K562 (cell line): ENCODE results near the gene PARPBP. TPM values are rescaled to one million over a fixed set of nuclear protein-coding genes. Genes with fewer than 3 reads are reported as not detected.

Source experiments
- ATAC-seq: fragments of 200-7000 bp; cut with Tn5 transposase; 3 replicates; pipeline ENCODE4 v1.9.1; 2020; ENCODE audit warnings: moderate library complexity
- BruUV-seq: library from RNA; stranded (reverse); fragments of 400-500 nt; replicated peaks from 2 replicates; lab custom pipeline; 2021; lab: Mats Ljungman, UMichigan
- CTCF ChIA-PET: fragments of 300-600 bp; formaldehyde crosslinking; extraction: SDS; loops from one replicate; lab custom pipeline; 2021; ENCODE audit warnings: low intra/inter-chr PET ratio; lab: Yijun Ruan, JAX
- POLR2A ChIA-PET: fragments of 300-600, 350-650 bp; sonication (Branson Sonifier 250); formaldehyde crosslinking; extraction: SDS; loops from one replicate; lab custom pipeline; 2021; ENCODE audit warnings: antibody characterized with exemption, inconsistent platforms; lab: Yijun Ruan, JAX
- DNase-seq, 4 experiments: peaks; one replicate each; pipeline versions ENCODE4 v3.0.0 to v3.0.0-alpha.2; 2011 to 2018; ENCODE audit warnings: low spot score in 3 of 4, mixed read lengths in 3 of 4; ENCODE audit errors: extremely low read depth in 1 of 4
- FAIRE-seq: peaks from 2 replicates; lab custom pipeline; 2011; peaks lifted over from hg19 to GRCh38; lab: Jason Lieb, UNC
- H2AFZ ChIP-seq: 2 replicates; pipeline ENCODE4 v1.6.0; 2011; ENCODE audit warnings: low read depth, low read length, control low read depth, inconsistent platforms
- H3K27ac ChIP-seq: fragments of 200-600 bp; 3 replicates; pipeline ENCODE4 v1.8.0; 2011; ENCODE audit warnings: low read depth, mild to moderate bottlenecking, control low read depth, inconsistent platforms, low read length, moderate library complexity, mixed read lengths; ENCODE audit errors: extremely low read depth
- H3K27me3 ChIP-seq, 2 experiments: fragments of 300-600 bp in 1 of 2; 2 replicates in 1 of 2; 3 replicates in 1 of 2; pipeline versions ENCODE4 v1.6.0 to v1.8.0; 2011; ENCODE audit warnings: inconsistent platforms in 2 of 2, low read length in 2 of 2, mild to moderate bottlenecking in 1 of 2, mixed read lengths in 1 of 2, moderate library complexity in 1 of 2; ENCODE audit not compliant: control insufficient read depth in 2 of 2, insufficient read depth in 2 of 2
- H3K36me3 ChIP-seq: fragments of 300-600 bp; 3 replicates; pipeline ENCODE4 v1.8.0; 2011; ENCODE audit warnings: mild to moderate bottlenecking, low read length, inconsistent platforms; ENCODE audit not compliant: control insufficient read depth, insufficient read depth
- H3K4me1 ChIP-seq, 2 experiments: fragments of 200-600 bp in 1 of 2; replicated peaks in 1 of 2; 2 replicates in 1 of 2; 3 replicates in 1 of 2; pipeline versions ENCODE4 v1.5.1 to v1.8.0; 2011; ENCODE audit warnings: inconsistent platforms in 2 of 2, low read length in 2 of 2, mild to moderate bottlenecking in 1 of 2, mixed read lengths in 1 of 2, moderate library complexity in 1 of 2; ENCODE audit not compliant: control insufficient read depth in 2 of 2, insufficient read depth in 2 of 2
- H3K4me2 ChIP-seq: 2 replicates; pipeline ENCODE4 v1.6.1; 2011; ENCODE audit warnings: low read length, control low read depth, inconsistent platforms, mixed read lengths; ENCODE audit not compliant: insufficient read depth
- H3K4me3 ChIP-seq: fragments of 200-600 bp; sonication (generic), shearing (Covaris generic); 2 replicates; pipeline ENCODE4 v1.5.1; 2016; ENCODE audit warnings: control low read depth, inconsistent platforms
- H3K79me2 ChIP-seq: fragments of 200-600 bp; 3 replicates; pipeline ENCODE4 v1.8.0; 2011; ENCODE audit warnings: low read length, inconsistent platforms; ENCODE audit not compliant: control insufficient read depth, insufficient read depth
- H3K9ac ChIP-seq, 2 experiments: 2 replicates each; pipeline versions ENCODE4 v1.6.0 to v1.6.1; 2011; ENCODE audit warnings: low read depth in 2 of 2, low read length in 2 of 2, control low read depth in 1 of 2, inconsistent platforms in 1 of 2, mild to moderate bottlenecking in 1 of 2, mixed read lengths in 1 of 2; ENCODE audit not compliant: insufficient read depth in 1 of 2
- H3K9me1 ChIP-seq: one replicate; pipeline ENCODE4 v1.6.0; 2011; ENCODE audit warnings: inconsistent platforms, mild to moderate bottlenecking, low read length, moderate library complexity; ENCODE audit not compliant: control insufficient read depth, insufficient read depth
- H3K9me3 ChIP-seq: replicated peaks from 2 replicates; pipeline ENCODE4 v1.5.1; 2011; ENCODE audit warnings: low read depth, low read length, inconsistent platforms; ENCODE audit not compliant: control insufficient read depth, insufficient read depth
- H4K20me1 ChIP-seq: replicated peaks from 2 replicates; pipeline ENCODE4 v1.6.1; 2011; ENCODE audit warnings: low read length, inconsistent platforms, mixed read lengths; ENCODE audit not compliant: control insufficient read depth, insufficient read depth
- BRCA1 ChIP-seq, 2 experiments: fragments of 450-650 bp in 1 of 2; sonication (generic) in 1 of 2; formaldehyde crosslinking in 1 of 2; IDR thresholded peaks; 2 replicates each; pipeline versions ENCODE4 v1.5.0 to v1.6.1; 2017 to 2020; ENCODE audit warnings: mild to moderate bottlenecking in 1 of 2, missing genetic modification reagents in 1 of 2
- CBX3 ChIP-seq, 2 experiments: IDR thresholded peaks; 1 replicate in 1 of 2; 2 replicates in 1 of 2; pipeline ENCODE4 v1.6.1; 2012; ENCODE audit warnings: inconsistent platforms in 2 of 2, low read length in 2 of 2, borderline replicate concordance in 1 of 2, control low read depth in 1 of 2
- CBX5 ChIP-seq: IDR thresholded peaks from 2 replicates; pipeline ENCODE4 v1.6.1; 2014; ENCODE audit warnings: low read depth, borderline replicate concordance
- FOXA3 ChIP-seq, 2 experiments: fragments of 450-650 bp in 1 of 2; sonication (generic) in 1 of 2; formaldehyde crosslinking; IDR thresholded peaks in 1 of 2; conservative IDR thresholded peaks in 1 of 2; 2 replicates each; pipeline versions ENCODE4 v1.4.0 to v1.8.0; 2020 to 2022; ENCODE audit warnings: mild to moderate bottlenecking in 2 of 2, missing genetic modification reagents in 1 of 2
- HDAC2 ChIP-seq: fragments of 450-650 bp; IDR thresholded peaks from 2 replicates; pipeline ENCODE4 v1.6.1; 2016; ENCODE audit warnings: mild to moderate bottlenecking
- NFXL1 ChIP-seq: fragments of 450-650 bp; formaldehyde crosslinking; IDR thresholded peaks from 2 replicates; pipeline ENCODE4 v1.4.0; 2021; ENCODE audit warnings: mild to moderate bottlenecking
- NONO ChIP-seq, 2 experiments: fragments of 200-400 bp in 1 of 2; fragments of 450-650 bp in 1 of 2; formaldehyde crosslinking in 1 of 2; IDR thresholded peaks; 2 replicates each; pipeline ENCODE4 v1.6.1; 2017; ENCODE audit warnings: low read depth in 2 of 2, mild to moderate bottlenecking in 2 of 2, moderate library complexity in 2 of 2, low read length in 1 of 2
- PBX2 ChIP-seq, 2 experiments: IDR thresholded peaks in 1 of 2; conservative IDR thresholded peaks in 1 of 2; 2 replicates each; pipeline ENCODE4 v1.6.1; 2016; ENCODE audit warnings: low read depth in 2 of 2, mild to moderate bottlenecking in 1 of 2, missing compliant biosample characterization in 1 of 2, missing genetic modification characterization in 1 of 2, moderate library complexity in 1 of 2
- PHTF2 ChIP-seq: fragments of 250-450 bp; sonication (Bioruptor Pico); IDR thresholded peaks from 2 replicates; pipeline ENCODE4 v1.5.0; 2021; ENCODE audit warnings: mild to moderate bottlenecking
- POLR2H ChIP-seq: IDR thresholded peaks from 2 replicates; pipeline ENCODE4 v1.6.1; 2016; ENCODE audit warnings: missing genetic modification characterization, low read depth, mild to moderate bottlenecking, control low read depth, missing compliant biosample characterization, moderate library complexity
- RBM39 ChIP-seq: fragments of 200-400 bp; formaldehyde crosslinking; optimal IDR thresholded peaks from 2 replicates; pipeline ENCODE3; 2018; ENCODE audit warnings: low read depth, low read length
- SAP30 ChIP-seq: fragments of 200-600 bp; sonication (generic); IDR thresholded peaks from 2 replicates; pipeline ENCODE4 v1.6.1; 2012; ENCODE audit warnings: borderline replicate concordance, low read depth, mild to moderate bottlenecking, moderate library complexity, low read length, control low read depth, inconsistent platforms; ENCODE audit not compliant: insufficient read depth, poor library complexity, severe bottlenecking
- SREBF1 ChIP-seq: fragments of 150-350 bp; IDR thresholded peaks from 2 replicates; pipeline ENCODE4 v1.6.1; 2014; ENCODE audit warnings: antibody characterized with exemption, low read depth, low read length, borderline replicate concordance
- ZNF124 ChIP-seq: sonication (generic); formaldehyde crosslinking; IDR thresholded peaks from 2 replicates; pipeline ENCODE4 v1.8.1; 2022; ENCODE audit warnings: missing genetic modification reagents
- ZNF41 ChIP-seq: fragments of 250-450 bp; sonication (Bioruptor Pico); conservative IDR thresholded peaks from 2 replicates; pipeline ENCODE4 v1.4.0; 2020; ENCODE audit warnings: mild to moderate bottlenecking
- ZNF445 ChIP-seq: fragments of 250-450 bp; sonication (Bioruptor Pico); IDR thresholded peaks from 2 replicates; pipeline ENCODE4 v1.4.0; 2020; ENCODE audit warnings: low read depth, mild to moderate bottlenecking, moderate library complexity
- ZNF57 ChIP-seq: fragments of 450-650 bp; formaldehyde crosslinking; IDR thresholded peaks from 2 replicates; pipeline ENCODE4 v1.4.0; 2020; ENCODE audit warnings: mild to moderate bottlenecking, moderate library complexity
- WGBS: fragments of 100-300 bp; shearing (Covaris generic); methylation state at CpG from one replicate; pipeline ENCODE4 v1.1.6; 2016; ENCODE audit warnings: low coverage, mixed read lengths; ENCODE audit not compliant: insufficient coverage; ENCODE audit errors: missing lambda C conversion rate; 5-methylcytosine and 5-hydroxymethylcytosine counted together
- in situ Hi-C: fragments of 300-500 bp; cut with MboI; formaldehyde crosslinking; loops from 4 replicates; pipeline ENCODE4 v1.15.0; 2018; ENCODE audit warnings: inconsistent platforms, mixed read lengths
- intact Hi-C: fragments of 100-400 bp; cut with micrococcal nuclease; formaldehyde crosslinking; loops from 2 replicates; pipeline ENCODE4 v1.14.2; 2022
- polyA plus RNA-seq, 8 experiments: library from polyadenylated mRNA; depleted of rRNA in 4 of 8; stranded (reverse) in 5 of 8; unstranded in 3 of 8; fragments of >200 nt; fragmentation: Nextera tagmentation in 2 of 8; fragmentation: Illumina TruSeq in 1 of 8; extraction: Ambion mirVana in 2 of 8; extraction: Trizol in 1 of 8; gene quantifications; 2 replicates each; pipeline versions ENCODE4 v1.2.1 to v1.2.3, GENCODE V29; 2011 to 2014; ENCODE audit warnings: inconsistent platforms in 1 of 8, missing spikeins in 1 of 8
- total RNA-seq, 7 experiments: library from RNA; depleted of rRNA in 6 of 7; stranded (reverse); fragments of >200 nt in 6 of 7; fragmentation: Illumina TruSeq in 2 of 7; extraction: Trizol in 2 of 7; gene quantifications; 2 replicates each; pipeline versions ENCODE4 v1.2.1 to v1.2.3, GENCODE V29; 2011 to 2021; ENCODE audit warnings: low replicate concordance in 1 of 7
- TF ChIP-seq, protein P1 (sequence below): sonication (generic); formaldehyde crosslinking; IDR thresholded peaks from 2 replicates; pipeline ENCODE4 v1.8.0; 2022; ENCODE audit warnings: mild to moderate bottlenecking, missing genetic modification reagents
- TF ChIP-seq, protein P2 (sequence below): sonication (generic); formaldehyde crosslinking; IDR thresholded peaks from 2 replicates; pipeline ENCODE4 v1.8.0; 2022; ENCODE audit warnings: mild to moderate bottlenecking, missing genetic modification reagents

Gene PARPBP
- total and polyA plus RNA-seq, 9 of the 15 experiments (the other 6 are each of a cell fraction or from before 2014, with no cell fraction given), result 26.1 to 62.5 (median 49.0) TPM

- H3K9me3 ChIP-seq, result peaks cover 10% of the 10 kb centered on the region
- H2AFZ ChIP-seq, result no peak overlapping the region
- ChIA-PET CTCF (interaction anchor here (0.6 kb wide), 1 partner anchor 663 kb away, joined by 3 read pairs; no protein-coding TSS in a partner anchor), POLR2A (no interaction called here)
- BruUV-seq, result no TSS peak
- H3K9me1 ChIP-seq, result no peaks in the 10 kb centered on the region
- no peaks in the 10 kb centered on the region for H3K27me3 ChIP-seq
- no peaks in the 10 kb centered on the region for H4K20me1 ChIP-seq
- no peak for FAIRE-seq
- no peak overlapping the region for H3K27ac ChIP-seq
- H3K4me2 ChIP-seq, result no peak overlapping the region
- no peak overlapping the region for H3K9ac ChIP-seq
- intact Hi-C loops (no loop called here), in situ Hi-C loops (no loop called here)
- H3K4me1 ChIP-seq, result no peaks in the 10 kb centered on the region
- no peak for DNase-seq
- no peak overlapping the region for H3K4me3 ChIP-seq
- no peak for ATAC-seq
- no peaks in the 10 kb centered on the region for H3K79me2 ChIP-seq
- 97% methylated on average over 3 of the region's 3 CpGs for WGBS
- peaks cover 90% of the 10 kb centered on the region for H3K36me3 ChIP-seq
- TF ChIP-seq HDAC2, result no peak
- no peak for TF ChIP-seq PHTF2 (CRISPR knock-in tag)
- no peak for TF ChIP-seq ZNF57 (CRISPR knock-in tag)
- no peak for TF ChIP-seq POLR2H (tag)
- TF ChIP-seq, protein P1, sequence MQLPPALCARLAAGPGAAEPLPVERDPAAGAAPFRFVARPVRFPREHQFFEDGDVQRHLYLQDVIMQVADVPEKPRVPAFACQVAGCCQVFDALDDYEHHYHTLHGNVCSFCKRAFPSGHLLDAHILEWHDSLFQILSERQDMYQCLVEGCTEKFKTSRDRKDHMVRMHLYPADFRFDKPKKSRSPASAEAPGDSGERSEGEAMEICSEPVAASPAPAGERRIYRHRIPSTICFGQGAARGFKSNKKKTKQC (CRISPR knock-in tag), result no peak
- TF ChIP-seq, protein P2, sequence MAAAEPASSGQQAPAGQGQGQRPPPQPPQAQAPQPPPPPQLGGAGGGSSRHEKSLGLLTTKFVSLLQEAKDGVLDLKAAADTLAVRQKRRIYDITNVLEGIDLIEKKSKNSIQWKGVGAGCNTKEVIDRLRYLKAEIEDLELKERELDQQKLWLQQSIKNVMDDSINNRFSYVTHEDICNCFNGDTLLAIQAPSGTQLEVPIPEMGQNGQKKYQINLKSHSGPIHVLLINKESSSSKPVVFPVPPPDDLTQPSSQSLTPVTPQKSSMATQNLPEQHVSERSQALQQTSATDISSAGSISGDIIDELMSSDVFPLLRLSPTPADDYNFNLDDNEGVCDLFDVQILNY (CRISPR knock-in tag), result no peak
- no peak for TF ChIP-seq BRCA1 (IDR thresholded peaks at IDR 0.05)
- no peak for TF ChIP-seq BRCA1 (CRISPR knock-in tag; IDR thresholded peaks at IDR 0.05)
- TF ChIP-seq NFXL1 (CRISPR knock-in tag), result no peak
- no peak for TF ChIP-seq ZNF41
- TF ChIP-seq ZNF124 (CRISPR knock-in tag), result peak; percentile 98
- no peak for TF ChIP-seq PBX2 (CRISPR knock-in tag; IDR thresholded peaks at IDR 0.05; ENCODE audit: low read depth)
- TF ChIP-seq PBX2 (tag; conservative IDR thresholded peaks at IDR 0.05; ENCODE audit: low read depth), result no peak
- TF ChIP-seq ZNF445 (CRISPR knock-in tag), result no peak
- no peak for TF ChIP-seq NONO (IDR thresholded peaks at IDR 0.05; ENCODE audit: low read depth in 2 of 2, low read length in 1 of 2)
- TF ChIP-seq CBX5, result peak; percentile 78; the same call in 1 of the 2 replicates
- TF ChIP-seq SAP30, result no peak
- peak in 1 of 2 experiments; percentile 87; a peak in 2 of 3 replicates for TF ChIP-seq CBX3 (IDR thresholded peaks at IDR 0.05; ENCODE audit: borderline replicate concordance in 1 of 2, low read length in 2 of 2)
- TF ChIP-seq RBM39, result no peak
- no peak for TF ChIP-seq FOXA3 (CRISPR knock-in tag; conservative IDR thresholded peaks at IDR 0.05 in 1 of 2, IDR thresholded peaks at IDR 0.05 in 1 of 2)
- TF ChIP-seq SREBF1, result no peak
Measured at GRCh38 chr12:102106905-102107304, 13.1 kb upstream of the PARPBP start.
